Measurements from ENCODE around the gene STK24. TPM values are rescaled to one million over a fixed set of nuclear protein-coding genes. Genes with fewer than 3 reads are reported as not detected.

The STK24 gene
- total and polyA plus RNA-seq, 2 of the 8 experiments (the other 6 are each of a cell fraction or from before 2014, with no cell fraction given) = 62.8 to 143 TPM

DNA sequence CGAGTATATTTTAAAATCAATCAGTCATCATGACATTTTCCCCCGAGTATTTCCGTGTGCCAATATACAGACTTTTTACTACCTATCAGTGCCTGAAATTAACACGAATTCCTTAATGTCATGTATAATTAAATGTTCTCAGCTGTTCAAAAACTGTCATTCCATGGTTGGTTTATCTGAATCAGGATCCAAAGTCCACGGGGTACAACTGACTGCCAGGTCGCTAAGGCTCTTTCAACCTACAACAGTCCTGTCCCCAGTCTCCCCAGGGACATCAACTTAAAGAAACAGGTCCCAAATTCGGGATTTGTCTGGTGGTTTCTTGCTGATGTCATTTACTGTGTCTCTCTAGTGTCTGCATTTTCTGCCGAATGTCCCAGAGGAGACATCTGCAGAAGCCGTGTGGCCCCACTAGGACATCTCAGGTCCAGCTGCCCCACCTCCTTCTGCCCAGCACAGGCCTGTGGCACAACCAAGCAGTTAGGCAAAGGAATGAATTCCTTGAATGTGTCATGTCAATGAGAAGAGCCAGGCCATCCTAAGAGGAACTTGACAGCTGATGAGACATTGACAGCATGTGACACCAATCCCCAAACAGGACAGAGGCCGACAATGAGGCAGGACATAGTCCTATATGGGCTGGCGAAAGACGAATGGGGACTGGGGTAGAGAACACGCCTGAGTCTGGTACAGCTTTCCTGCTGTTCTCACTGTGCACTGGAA, 109.5 kb downstream of the STK24 start:
- Histone ChIP-seq H3K27ac (ENCODE audit: low read depth, low read length) (no peak overlapping the region), H3K4ac (replicated peaks; ENCODE audit: insufficient read length, low read depth, low read length) (no peak overlapping the region), H4K91ac (replicated peaks; ENCODE audit: insufficient read length, low read length) (no peak overlapping the region), H3K56ac (replicated peaks; ENCODE audit: insufficient read length, low read depth, low read length) (no peak overlapping the region), H3K79me2 (ENCODE audit: control insufficient read depth in 1 of 2, insufficient read depth in 2 of 2, low read length in 2 of 2) (peaks cover 0 to 39% of the 10 kb centered on the region in 2 experiments; a peak in 2 of 4 replicates), H3K14ac (ENCODE audit: insufficient read length) (no peak overlapping the region), H2AFZ (ENCODE audit: low read length) (no peak overlapping the region), H3K4me2 (ENCODE audit: insufficient read depth in 1 of 2, low read depth in 2 of 2, low read length in 2 of 2) (no peak overlapping the region), H2BK20ac (ENCODE audit: low read length) (no peak overlapping the region), H2AK5ac (ENCODE audit: low read depth, low read length) (no peak overlapping the region), H3K9me3 (ENCODE audit: insufficient read depth in 2 of 2, low read depth in 1 of 2, low read length in 1 of 2) (no peaks in the 10 kb centered on the region), H2BK5ac (ENCODE audit: low read depth, low read length) (no peak overlapping the region), H3K36me3 (ENCODE audit: control insufficient read depth in 2 of 4, insufficient read depth in 4 of 4, low read length in 3 of 4) (peaks cover 3 to 28% (median 16%) of the 10 kb centered on the region in 4 experiments; a peak in 7 of 8 replicates), H4K8ac (ENCODE audit: extremely low read depth, insufficient read depth, low read length) (no peak overlapping the region), H4K20me1 (replicated peaks in 1 of 2; ENCODE audit: control insufficient read depth in 1 of 2, insufficient read depth in 2 of 2, low read length in 2 of 2) (peaks cover 2 to 19% of the 10 kb centered on the region in 2 experiments), H3K4me3 (ENCODE audit: extremely low read depth in 1 of 4, insufficient read depth in 2 of 4, low read depth in 3 of 4, low read length in 4 of 4) (no peak overlapping the region), H3K79me1 (ENCODE audit: low read depth, low read length) (peaks cover 21% of the 10 kb centered on the region), H2BK15ac (ENCODE audit: low read length) (no peak overlapping the region), H3K27me3 (replicated peaks in 1 of 4; ENCODE audit: control insufficient read depth in 3 of 4, extremely low read depth in 1 of 4, insufficient read depth in 3 of 4, low read length in 3 of 4) (no peaks in the 10 kb centered on the region), H3K18ac (ENCODE audit: extremely low read depth, low read length) (no peak overlapping the region), H2BK120ac (replicated peaks; ENCODE audit: low read depth, low read length) (no peak overlapping the region), H3K23ac (ENCODE audit: insufficient read length) (no peak overlapping the region), H4K5ac (ENCODE audit: insufficient read length, low read depth, low read length) (no peak overlapping the region), H2BK12ac (ENCODE audit: low read depth, low read length) (no peak overlapping the region), H3K23me2 (ENCODE audit: low read depth, low read length) (no peaks in the 10 kb centered on the region), H3K9ac (replicated peaks in 1 of 4; ENCODE audit: extremely low read depth in 1 of 4, low read depth in 3 of 4, low read length in 3 of 4) (no peak overlapping the region), H3K4me1 (replicated peaks in 1 of 4; ENCODE audit: control insufficient read depth in 3 of 4, insufficient read depth in 4 of 4, low read length in 3 of 4) (peaks cover 0 to 3% (median 1%) of the 10 kb centered on the region in 4 experiments; a peak in 2 of 7 replicates)
- WGBS, 2 experiments (ENCODE audit: extremely low coverage in 1 of 2, insufficient coverage in 1 of 2, insufficient read length in 1 of 2, insufficient replicate concordance in 2 of 2, low coverage in 1 of 2, low lambda C conversion rate in 2 of 2, missing lambda C conversion rate in 1 of 2) = 90% methylated on average over 13 of the region's 13 CpGs; no CpG with 5 or more reads in 1 of the 2 experiments
- POLR2A ChIA-PET (ENCODE audit: partially characterized antibody) = interaction anchor here (1.4 kb wide), 1 partner anchor 16 kb away, joined by 5 read pairs; no protein-coding TSS in a partner anchor
- FAIRE-seq (no peak), DNase-seq (ENCODE audit: low read depth in 1 of 2, low spot score in 2 of 2) (no peak)
- TF ChIP-seq, protein P1, sequence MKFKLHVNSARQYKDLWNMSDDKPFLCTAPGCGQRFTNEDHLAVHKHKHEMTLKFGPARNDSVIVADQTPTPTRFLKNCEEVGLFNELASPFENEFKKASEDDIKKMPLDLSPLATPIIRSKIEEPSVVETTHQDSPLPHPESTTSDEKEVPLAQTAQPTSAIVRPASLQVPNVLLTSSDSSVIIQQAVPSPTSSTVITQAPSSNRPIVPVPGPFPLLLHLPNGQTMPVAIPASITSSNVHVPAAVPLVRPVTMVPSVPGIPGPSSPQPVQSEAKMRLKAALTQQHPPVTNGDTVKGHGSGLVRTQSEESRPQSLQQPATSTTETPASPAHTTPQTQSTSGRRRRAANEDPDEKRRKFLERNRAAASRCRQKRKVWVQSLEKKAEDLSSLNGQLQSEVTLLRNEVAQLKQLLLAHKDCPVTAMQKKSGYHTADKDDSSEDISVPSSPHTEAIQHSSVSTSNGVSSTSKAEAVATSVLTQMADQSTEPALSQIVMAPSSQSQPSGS (IDR thresholded peaks at IDR 0.05; ENCODE audit: low read length) = no peak
- TF ChIP-seq MAX (IDR thresholded peaks at IDR 0.05) = no peak
- TF ChIP-seq CEBPB (IDR thresholded peaks at IDR 0.05; ENCODE audit: low read depth, low read length) = no peak
- TF ChIP-seq EZH2 (IDR thresholded peaks at IDR 0.05; ENCODE audit: low read depth, low read length, severe bottlenecking) = no peak
- CTCF ChIA-PET (ENCODE audit: partially characterized antibody) = interaction anchor here (0.6 to 9.6 kb wide), 41 partner anchors 10 to 1280 kb away, joined by 3 to 115 read pairs (median 4); no protein-coding TSS in a partner anchor
